A549 (cell line): ENCODE measurements around the gene GRK6. TPM values are rescaled to one million over a fixed set of nuclear protein-coding genes. Genes with fewer than 3 reads are reported as not detected.

Experiments
- BHLHE40 ChIP-seq: IDR thresholded peaks from 2 replicates; pipeline ENCODE4 v1.6.1; 2012; ENCODE audit warnings: low read depth, low read length, inconsistent platforms
- CBX2 ChIP-seq: fragments of 200-600 bp; sonication (generic); IDR thresholded peaks from 2 replicates; pipeline ENCODE4 v1.6.1; 2016; ENCODE audit warnings: low read depth, mild to moderate bottlenecking, borderline replicate concordance
- CBX8 ChIP-seq: fragments of 200-600 bp; sonication (generic); IDR thresholded peaks from 2 replicates; pipeline ENCODE4 v1.6.1; 2016
- CHD4 ChIP-seq: fragments of 200-600 bp; sonication (generic); IDR thresholded peaks from 2 replicates; pipeline ENCODE4 v1.6.1; 2016; ENCODE audit warnings: antibody characterized with exemption, mild to moderate bottlenecking, borderline replicate concordance
- EHF ChIP-seq: fragments of 250-450 bp; sonication (Bioruptor Pico); IDR thresholded peaks from 2 replicates; pipeline ENCODE4 v1.5.0; 2020; ENCODE audit warnings: mild to moderate bottlenecking
- ESRRA ChIP-seq: fragments of 150-350 bp; IDR thresholded peaks from 2 replicates; pipeline ENCODE4 v1.6.1; 2014; ENCODE audit warnings: mild to moderate bottlenecking, low read length, borderline replicate concordance
- FOSB ChIP-seq: fragments of 250-450 bp; sonication (Bioruptor Pico); IDR thresholded peaks from 2 replicates; pipeline ENCODE4 v1.5.0; 2020; ENCODE audit warnings: mild to moderate bottlenecking, moderate library complexity
- FOSL2 ChIP-seq, 2 experiments: fragments of 450-650 bp in 1 of 2; fragments of >200 bp in 1 of 2; sonication (Bioruptor Twin) in 1 of 2; formaldehyde crosslinking; IDR thresholded peaks; 2 replicates each; pipeline versions ENCODE4 v1.5.0 to v1.6.1; 2016 to 2020; ENCODE audit warnings: mild to moderate bottlenecking in 1 of 2, moderate library complexity in 1 of 2
- FOXS1 ChIP-seq: fragments of 250-450 bp; sonication (Bioruptor Pico); IDR thresholded peaks from 2 replicates; pipeline ENCODE4 v1.5.0; 2020; ENCODE audit warnings: mild to moderate bottlenecking, moderate library complexity
- HEYL ChIP-seq: fragments of 250-450 bp; sonication (Bioruptor Pico); IDR thresholded peaks from 2 replicates; pipeline ENCODE4 v1.8.0; 2021; ENCODE audit warnings: mild to moderate bottlenecking, moderate library complexity
- KDM1A ChIP-seq: fragments of 200-600 bp; sonication (generic); IDR thresholded peaks from 2 replicates; pipeline ENCODE4 v1.6.1; 2016; ENCODE audit warnings: low read depth, mild to moderate bottlenecking
- NFE2L2 ChIP-seq: fragments of 150-350 bp; conservative IDR thresholded peaks from 2 replicates; pipeline ENCODE4 v1.6.1; 2014; ENCODE audit warnings: low read length
- NR3C1 ChIP-seq: fragments of >200 bp; sonication (Bioruptor Twin); formaldehyde crosslinking; IDR thresholded peaks from 3 replicates; pipeline ENCODE4 v1.6.1; 2017
- PHF8 ChIP-seq: fragments of 200-600 bp; sonication (generic); IDR thresholded peaks from 2 replicates; pipeline ENCODE4 v1.6.1; 2016; ENCODE audit warnings: low read depth, mild to moderate bottlenecking, antibody characterized with exemption, moderate library complexity, borderline replicate concordance
- POLR2A ChIP-seq: IDR thresholded peaks from 2 replicates; pipeline ENCODE4 v1.6.1; 2012; ENCODE audit warnings: mild to moderate bottlenecking, low read length
- POLR2AphosphoS2 ChIP-seq: conservative IDR thresholded peaks from 2 replicates; pipeline ENCODE4 v1.6.1; 2012; ENCODE audit warnings: low read length, improper control_type of control experiment, inconsistent platforms
- RCOR1 ChIP-seq: fragments of 150-350 bp; IDR thresholded peaks from 2 replicates; pipeline ENCODE4 v1.6.1; 2014; ENCODE audit warnings: antibody characterized with exemption, low read length, low read depth
- RFX5 ChIP-seq: fragments of 450-650 bp; IDR thresholded peaks from 2 replicates; pipeline ENCODE4 v1.7.1; 2014; ENCODE audit warnings: antibody characterized with exemption, mild to moderate bottlenecking, moderate library complexity
- TFCP2L1 ChIP-seq: fragments of 250-450 bp; sonication (Bioruptor Pico); IDR thresholded peaks from 2 replicates; pipeline ENCODE4 v1.5.0; 2021; ENCODE audit warnings: mild to moderate bottlenecking
- ZC3H11A ChIP-seq: fragments of 450-650 bp; IDR thresholded peaks from 2 replicates; pipeline ENCODE4 v1.6.1; 2014; ENCODE audit warnings: antibody characterized with exemption, mild to moderate bottlenecking
- ZFP36 ChIP-seq: fragments of 450-650 bp; IDR thresholded peaks from 2 replicates; pipeline ENCODE4 v1.6.1; 2014; ENCODE audit warnings: borderline replicate concordance; ENCODE audit not compliant: partially characterized antibody
- ZSCAN20 ChIP-seq: fragments of 250-450 bp; sonication (Bioruptor Pico); IDR thresholded peaks from 2 replicates; pipeline ENCODE4 v1.8.0; 2022; ENCODE audit warnings: mild to moderate bottlenecking, moderate library complexity
- polyA plus RNA-seq, 4 experiments: library from polyadenylated mRNA; depleted of rRNA in 3 of 4; stranded (reverse); fragments of >200 nt; fragmentation: RNase III in 1 of 4; extraction: RNeasy Plus Mini Kit Qiagen cat#74134 plus additional on column Dnase treatment in 1 of 4; gene quantifications; 2 replicates in 3 of 4; 3 replicates in 1 of 4; pipeline ENCODE4 v1.2.3, GENCODE V29; 2011 to 2017
- TF ChIP-seq, protein P1 (sequence below): IDR thresholded peaks from 2 replicates; pipeline ENCODE4 v1.6.1; 2012; ENCODE audit warnings: low read depth, borderline replicate concordance
- TF ChIP-seq, protein P2 (sequence below): fragments of 250-450 bp; sonication (Bioruptor Pico); IDR thresholded peaks from 2 replicates; pipeline ENCODE4 v1.5.0; 2020; ENCODE audit warnings: low read depth, mild to moderate bottlenecking, moderate library complexity
- TF ChIP-seq, protein P3 (sequence below): fragments of 250-450 bp; sonication (Bioruptor Pico); IDR thresholded peaks from 2 replicates; pipeline ENCODE4 v1.5.0; 2021; ENCODE audit warnings: mild to moderate bottlenecking, moderate library complexity, borderline replicate concordance
- TF ChIP-seq, protein P4 (sequence below): fragments of 200-600 bp; sonication (generic); IDR thresholded peaks from 2 replicates; pipeline ENCODE4 v1.6.1; 2016; ENCODE audit warnings: antibody characterized with exemption, mild to moderate bottlenecking, moderate library complexity

Gene GRK6
- polyA plus RNA-seq, 2 of the 4 experiments (the other 2 are of a cell fraction): 20.1 to 28.8 TPM

DNA sequence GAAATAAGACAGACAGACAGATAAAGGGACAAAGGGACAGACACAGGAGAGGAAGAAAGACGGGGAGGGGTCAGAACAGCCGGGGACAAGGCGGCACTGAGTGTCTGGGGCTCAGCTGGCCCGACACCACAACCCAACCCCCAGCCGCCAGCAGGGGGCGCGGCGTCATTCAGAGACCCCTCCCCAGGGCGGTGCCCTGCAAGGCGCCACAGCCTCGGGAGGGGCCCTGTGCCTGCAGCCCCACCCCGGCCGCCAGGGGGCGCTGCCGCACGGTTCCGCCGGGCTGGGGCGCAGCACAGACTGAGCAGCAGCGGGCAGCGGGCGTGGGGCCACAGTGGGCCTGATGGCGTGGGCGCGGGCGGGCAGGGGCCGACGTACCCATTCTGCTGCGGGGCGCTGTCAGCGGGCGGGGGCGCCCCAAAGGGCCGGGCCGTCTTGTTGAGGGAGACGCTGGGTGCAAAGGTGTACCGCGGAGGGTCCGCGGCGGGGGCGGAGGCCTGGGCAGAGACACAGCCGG lies 65.0 kb downstream of the GRK6 start (continued):
- TF ChIP-seq, protein P1, sequence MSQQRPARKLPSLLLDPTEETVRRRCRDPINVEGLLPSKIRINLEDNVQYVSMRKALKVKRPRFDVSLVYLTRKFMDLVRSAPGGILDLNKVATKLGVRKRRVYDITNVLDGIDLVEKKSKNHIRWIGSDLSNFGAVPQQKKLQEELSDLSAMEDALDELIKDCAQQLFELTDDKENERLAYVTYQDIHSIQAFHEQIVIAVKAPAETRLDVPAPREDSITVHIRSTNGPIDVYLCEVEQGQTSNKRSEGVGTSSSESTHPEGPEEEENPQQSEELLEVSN: no peak
- no peak for TF ChIP-seq HEYL
- TF ChIP-seq, protein P2, sequence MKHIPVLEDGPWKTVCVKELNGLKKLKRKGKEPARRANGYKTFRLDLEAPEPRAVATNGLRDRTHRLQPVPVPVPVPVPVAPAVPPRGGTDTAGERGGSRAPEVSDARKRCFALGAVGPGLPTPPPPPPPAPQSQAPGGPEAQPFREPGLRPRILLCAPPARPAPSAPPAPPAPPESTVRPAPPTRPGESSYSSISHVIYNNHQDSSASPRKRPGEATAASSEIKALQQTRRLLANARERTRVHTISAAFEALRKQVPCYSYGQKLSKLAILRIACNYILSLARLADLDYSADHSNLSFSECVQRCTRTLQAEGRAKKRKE (CRISPR knock-in tag): no peak
- TF ChIP-seq CBX2: no peak
- TF ChIP-seq BHLHE40: no peak
- no peak for TF ChIP-seq POLR2AphosphoS2
- TF ChIP-seq PHF8: no peak
- TF ChIP-seq ESRRA: no peak
- TF ChIP-seq POLR2A: no peak
- TF ChIP-seq NFE2L2: no peak
- no peak for TF ChIP-seq ZC3H11A
- TF ChIP-seq FOSL2 (IDR thresholded peaks at IDR 0.05): no peak
- peak; percentile 33; the same call in 1 of the 2 replicates for TF ChIP-seq FOSL2 (CRISPR knock-in tag; IDR thresholded peaks at IDR 0.05)
- TF ChIP-seq, protein P3, sequence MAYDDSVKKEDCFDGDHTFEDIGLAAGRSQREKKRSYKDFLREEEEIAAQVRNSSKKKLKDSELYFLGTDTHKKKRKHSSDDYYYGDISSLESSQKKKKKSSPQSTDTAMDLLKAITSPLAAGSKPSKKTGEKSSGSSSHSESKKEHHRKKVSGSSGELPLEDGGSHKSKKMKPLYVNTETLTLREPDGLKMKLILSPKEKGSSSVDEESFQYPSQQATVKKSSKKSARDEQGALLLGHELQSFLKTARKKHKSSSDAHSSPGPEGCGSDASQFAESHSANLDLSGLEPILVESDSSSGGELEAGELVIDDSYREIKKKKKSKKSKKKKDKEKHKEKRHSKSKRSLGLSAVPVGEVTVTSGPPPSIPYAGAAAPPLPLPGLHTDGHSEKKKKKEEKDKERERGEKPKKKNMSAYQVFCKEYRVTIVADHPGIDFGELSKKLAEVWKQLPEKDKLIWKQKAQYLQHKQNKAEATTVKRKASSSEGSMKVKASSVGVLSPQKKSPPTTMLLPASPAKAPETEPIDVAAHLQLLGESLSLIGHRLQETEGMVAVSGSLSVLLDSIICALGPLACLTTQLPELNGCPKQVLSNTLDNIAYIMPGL: no peak
- no peak for TF ChIP-seq NR3C1
- no peak for TF ChIP-seq FOSB (CRISPR knock-in tag)
- TF ChIP-seq, protein P4, sequence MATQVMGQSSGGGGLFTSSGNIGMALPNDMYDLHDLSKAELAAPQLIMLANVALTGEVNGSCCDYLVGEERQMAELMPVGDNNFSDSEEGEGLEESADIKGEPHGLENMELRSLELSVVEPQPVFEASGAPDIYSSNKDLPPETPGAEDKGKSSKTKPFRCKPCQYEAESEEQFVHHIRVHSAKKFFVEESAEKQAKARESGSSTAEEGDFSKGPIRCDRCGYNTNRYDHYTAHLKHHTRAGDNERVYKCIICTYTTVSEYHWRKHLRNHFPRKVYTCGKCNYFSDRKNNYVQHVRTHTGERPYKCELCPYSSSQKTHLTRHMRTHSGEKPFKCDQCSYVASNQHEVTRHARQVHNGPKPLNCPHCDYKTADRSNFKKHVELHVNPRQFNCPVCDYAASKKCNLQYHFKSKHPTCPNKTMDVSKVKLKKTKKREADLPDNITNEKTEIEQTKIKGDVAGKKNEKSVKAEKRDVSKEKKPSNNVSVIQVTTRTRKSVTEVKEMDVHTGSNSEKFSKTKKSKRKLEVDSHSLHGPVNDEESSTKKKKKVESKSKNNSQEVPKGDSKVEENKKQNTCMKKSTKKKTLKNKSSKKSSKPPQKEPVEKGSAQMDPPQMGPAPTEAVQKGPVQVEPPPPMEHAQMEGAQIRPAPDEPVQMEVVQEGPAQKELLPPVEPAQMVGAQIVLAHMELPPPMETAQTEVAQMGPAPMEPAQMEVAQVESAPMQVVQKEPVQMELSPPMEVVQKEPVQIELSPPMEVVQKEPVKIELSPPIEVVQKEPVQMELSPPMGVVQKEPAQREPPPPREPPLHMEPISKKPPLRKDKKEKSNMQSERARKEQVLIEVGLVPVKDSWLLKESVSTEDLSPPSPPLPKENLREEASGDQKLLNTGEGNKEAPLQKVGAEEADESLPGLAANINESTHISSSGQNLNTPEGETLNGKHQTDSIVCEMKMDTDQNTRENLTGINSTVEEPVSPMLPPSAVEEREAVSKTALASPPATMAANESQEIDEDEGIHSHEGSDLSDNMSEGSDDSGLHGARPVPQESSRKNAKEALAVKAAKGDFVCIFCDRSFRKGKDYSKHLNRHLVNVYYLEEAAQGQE: no peak
- TF ChIP-seq RCOR1: no peak
- no peak for TF ChIP-seq EHF (CRISPR knock-in tag)
- no peak for TF ChIP-seq TFCP2L1 (CRISPR knock-in tag)
- no peak for TF ChIP-seq CBX8
- TF ChIP-seq CHD4: no peak
- no peak for TF ChIP-seq RFX5
- TF ChIP-seq FOXS1 (CRISPR knock-in tag): no peak
- no peak for TF ChIP-seq ZSCAN20 (CRISPR knock-in tag)
- no peak for TF ChIP-seq ZFP36
- TF ChIP-seq KDM1A: no peak
